Right lobe of liver (tissue), 4 donors: Measurements from ENCODE around the gene ADARB2.

ENCODE experiments used
- CTCF ChIP-seq, 4 donors: fragments of 200-600 bp in 3 of 4; fragments of 450-650 bp in 1 of 4; IDR thresholded peaks; one replicate each; pipeline versions ENCODE4 v1.5.1 to v1.8.0; 2016 to 2022; ENCODE audit warnings: antibody characterized with exemption in 4 of 4, mild to moderate bottlenecking in 2 of 4
- POLR2A ChIP-seq: fragments of 450-650 bp; IDR thresholded peaks from one replicate; pipeline ENCODE4 v1.6.1; 2017; ENCODE audit warnings: antibody characterized with exemption, mild to moderate bottlenecking
- donor health status: DM: no; HTN: no; CAD: no.
- donor health status: DM: no; HTN: no; CAD: no.
- donor health status: DM: no; HTN: yes; CAD: no.

DNA sequence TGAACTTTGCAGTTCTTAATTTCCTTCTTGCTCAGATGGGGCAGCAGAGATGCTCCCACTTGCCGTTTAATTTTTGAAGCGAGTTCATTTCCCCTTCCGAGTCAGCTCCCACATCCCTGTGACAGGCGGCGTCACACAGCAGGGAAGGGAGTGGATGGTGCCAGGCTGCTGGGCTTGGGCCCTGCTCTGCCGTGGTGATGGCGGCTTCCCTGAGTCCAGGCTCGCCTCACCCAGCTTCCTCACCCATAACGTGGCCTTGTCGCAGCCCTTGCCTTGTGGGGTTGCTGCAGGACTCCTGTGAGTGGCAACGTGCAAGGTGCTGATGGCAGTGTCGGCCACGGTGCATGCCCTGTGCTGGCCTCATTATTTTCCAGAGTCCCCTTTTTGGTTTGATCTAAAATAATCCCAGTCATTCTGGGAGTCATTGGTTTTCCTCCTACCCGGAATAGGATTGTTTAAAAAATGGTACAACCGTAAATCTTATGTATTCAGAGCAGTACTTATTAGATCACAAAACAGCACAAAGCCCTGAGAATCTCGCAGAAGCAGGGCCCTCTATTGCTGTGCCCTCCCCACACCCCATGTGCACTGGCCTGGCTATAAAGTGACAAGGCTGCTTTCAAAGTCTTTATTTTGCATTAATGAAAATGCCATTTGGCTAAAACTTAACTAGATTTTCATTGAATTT lies 421.1 kb downstream of the ADARB2 start:
- TF ChIP-seq POLR2A, result no peak
- no peak for TF ChIP-seq CTCF (IDR thresholded peaks at IDR 0.05)
